Breast epithelium (tissue), 3 donors: ENCODE results near the gene BNC2.

Experiments used
- POLR2A ChIP-seq: fragments of 450-650 bp; IDR thresholded peaks from one replicate; pipeline ENCODE4 v1.6.1; 2016; ENCODE audit warnings: antibody characterized with exemption, mild to moderate bottlenecking, moderate library complexity
- POLR2AphosphoS5 ChIP-seq, 3 donors: sonication (generic); formaldehyde crosslinking; IDR thresholded peaks; one replicate each; pipeline ENCODE4 v1.6.1; 2017; ENCODE audit warnings: antibody characterized with exemption in 3 of 3
- TF ChIP-seq, protein P1 (sequence below), 3 donors: fragments of 450-650 bp; IDR thresholded peaks; one replicate each; pipeline ENCODE4 v1.5.1; 2016 to 2017; ENCODE audit warnings: antibody characterized with exemption in 3 of 3, mild to moderate bottlenecking in 3 of 3, moderate library complexity in 3 of 3

DNA sequence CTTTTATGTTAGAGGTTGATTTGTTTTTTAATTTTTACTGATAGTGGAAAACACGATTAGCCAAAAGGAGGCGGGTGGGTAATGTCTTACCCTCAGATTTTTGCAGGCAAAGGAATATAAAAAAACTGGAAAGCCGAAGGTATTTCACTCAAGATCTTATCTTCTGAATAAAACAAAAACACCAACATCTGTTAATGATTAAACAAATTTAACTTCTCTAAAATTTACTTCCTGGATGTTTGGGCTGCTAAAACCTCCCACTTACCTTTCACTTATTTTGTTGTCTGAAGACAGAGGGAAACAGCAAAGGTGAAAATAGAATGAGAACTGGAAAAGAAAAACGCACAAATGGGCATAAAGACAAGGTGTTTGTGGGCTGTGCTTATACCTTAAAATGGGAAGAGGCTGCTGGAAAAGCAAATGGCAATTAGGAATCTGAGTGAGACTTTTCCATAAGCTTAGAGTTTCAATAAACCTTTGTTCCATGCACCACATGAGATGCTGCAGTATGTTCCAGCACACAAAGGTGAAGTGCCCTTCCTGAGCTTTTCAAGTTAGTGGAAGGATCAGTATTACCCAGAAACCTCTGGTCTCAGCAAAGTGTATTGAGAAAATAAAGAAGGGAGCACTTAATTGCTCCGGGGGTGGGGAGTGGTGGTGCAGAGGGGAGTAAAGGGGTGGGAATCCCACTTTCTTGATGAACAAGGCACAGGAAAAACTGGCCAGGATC is 298.3 kb downstream of the BNC2 start:
- TF ChIP-seq, protein P1, sequence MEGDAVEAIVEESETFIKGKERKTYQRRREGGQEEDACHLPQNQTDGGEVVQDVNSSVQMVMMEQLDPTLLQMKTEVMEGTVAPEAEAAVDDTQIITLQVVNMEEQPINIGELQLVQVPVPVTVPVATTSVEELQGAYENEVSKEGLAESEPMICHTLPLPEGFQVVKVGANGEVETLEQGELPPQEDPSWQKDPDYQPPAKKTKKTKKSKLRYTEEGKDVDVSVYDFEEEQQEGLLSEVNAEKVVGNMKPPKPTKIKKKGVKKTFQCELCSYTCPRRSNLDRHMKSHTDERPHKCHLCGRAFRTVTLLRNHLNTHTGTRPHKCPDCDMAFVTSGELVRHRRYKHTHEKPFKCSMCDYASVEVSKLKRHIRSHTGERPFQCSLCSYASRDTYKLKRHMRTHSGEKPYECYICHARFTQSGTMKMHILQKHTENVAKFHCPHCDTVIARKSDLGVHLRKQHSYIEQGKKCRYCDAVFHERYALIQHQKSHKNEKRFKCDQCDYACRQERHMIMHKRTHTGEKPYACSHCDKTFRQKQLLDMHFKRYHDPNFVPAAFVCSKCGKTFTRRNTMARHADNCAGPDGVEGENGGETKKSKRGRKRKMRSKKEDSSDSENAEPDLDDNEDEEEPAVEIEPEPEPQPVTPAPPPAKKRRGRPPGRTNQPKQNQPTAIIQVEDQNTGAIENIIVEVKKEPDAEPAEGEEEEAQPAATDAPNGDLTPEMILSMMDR (IDR thresholded peaks at IDR 0.05): no peak
- TF ChIP-seq POLR2AphosphoS5 (IDR thresholded peaks at IDR 0.05) (no peak), POLR2A (no peak)
